Lower lobe of right lung (tissue), 2 donors: Measurements from ENCODE around the gene TTC28. TPM values are rescaled to one million over a fixed set of nuclear protein-coding genes. Genes with fewer than 3 reads are reported as not detected.

Experiments used
- ATAC-seq, 2 donors: fragments of 200-7000 bp; cut with Tn5 transposase; one replicate each; pipeline ENCODE4 v1.9.1; 2020 to 2022; ENCODE audit warnings: mild to moderate bottlenecking in 2 of 2, moderate library complexity in 2 of 2
- DNase-seq: peaks from one replicate; pipeline ENCODE4 v3.0.0-alpha.2; 2020
- H3K27ac ChIP-seq: fragments of 200-600 bp; one replicate; pipeline ENCODE4 v1.8.0; 2022
- H3K27me3 ChIP-seq: fragments of 200-600 bp; one replicate; pipeline ENCODE4 v1.8.0; 2022; ENCODE audit warnings: low read depth
- H3K36me3 ChIP-seq: fragments of 200-600 bp; one replicate; pipeline ENCODE4 v1.8.0; 2022; ENCODE audit warnings: mild to moderate bottlenecking
- H3K4me1 ChIP-seq: fragments of 200-600 bp; one replicate; pipeline ENCODE4 v1.8.0; 2022
- H3K4me3 ChIP-seq: fragments of 200-600 bp; one replicate; pipeline ENCODE4 v1.8.0; 2022; ENCODE audit warnings: mild to moderate bottlenecking
- H3K9me3 ChIP-seq: fragments of 200-600 bp; one replicate; pipeline ENCODE4 v1.8.0; 2022
- CTCF ChIP-seq: fragments of 200-600 bp; IDR thresholded peaks from one replicate; pipeline ENCODE4 v1.8.0; 2022; ENCODE audit warnings: antibody characterized with exemption, mild to moderate bottlenecking
- intact Hi-C: fragments of 100-400 bp; cut with DNase I; formaldehyde crosslinking; loops from one replicate; pipeline ENCODE4 v1.11.0; 2022
- total RNA-seq: library from RNA; stranded (reverse); fragmentation: NEBNext Ultra II Directional; extraction: Animal tissue kit (Norgen Biotek cat#: 25700); gene quantifications from one replicate; pipeline ENCODE4 v1.2.1, GENCODE V29; 2021
- donor health status: DM: no; HTN: yes; CAD: no; lungs with severe emphysema.

The TTC28 gene
- total RNA-seq, 1 donor from 2014 or later, result 39.6 TPM

GRCh38 chr22:28244757-28245156 lies 434.9 kb downstream of the TTC28 start:
- Histone ChIP-seq H3K4me1 (peaks cover 7% of the 10 kb centered on the region), H3K9me3 (no peaks in the 10 kb centered on the region), H3K27ac (no peak overlapping the region), H3K36me3 (no peaks in the 10 kb centered on the region), H3K27me3 (no peaks in the 10 kb centered on the region), H3K4me3 (no peak overlapping the region)
- ATAC-seq (peak in 1 of 2 donors; percentile 32), DNase-seq (no peak)
- intact Hi-C loops, result no loop called here
- no peak for TF ChIP-seq CTCF

- H3K9me3 ChIP-seq, result no peaks in the 10 kb centered on the region
- H3K4me3 ChIP-seq, result no peak overlapping the region
- peaks cover 7% of the 10 kb centered on the region for H3K4me1 ChIP-seq
- H3K27ac ChIP-seq, result no peak overlapping the region
- DNase-seq (no peak), ATAC-seq (no peak)
- no peak for TF ChIP-seq CTCF
- H3K36me3 ChIP-seq, result no peaks in the 10 kb centered on the region
- intact Hi-C loops, result no loop called here
- H3K27me3 ChIP-seq, result no peaks in the 10 kb centered on the region
Observed at GRCh38 chr22:28243539-28243938, 436.1 kb downstream of the TTC28 start.

DNA sequence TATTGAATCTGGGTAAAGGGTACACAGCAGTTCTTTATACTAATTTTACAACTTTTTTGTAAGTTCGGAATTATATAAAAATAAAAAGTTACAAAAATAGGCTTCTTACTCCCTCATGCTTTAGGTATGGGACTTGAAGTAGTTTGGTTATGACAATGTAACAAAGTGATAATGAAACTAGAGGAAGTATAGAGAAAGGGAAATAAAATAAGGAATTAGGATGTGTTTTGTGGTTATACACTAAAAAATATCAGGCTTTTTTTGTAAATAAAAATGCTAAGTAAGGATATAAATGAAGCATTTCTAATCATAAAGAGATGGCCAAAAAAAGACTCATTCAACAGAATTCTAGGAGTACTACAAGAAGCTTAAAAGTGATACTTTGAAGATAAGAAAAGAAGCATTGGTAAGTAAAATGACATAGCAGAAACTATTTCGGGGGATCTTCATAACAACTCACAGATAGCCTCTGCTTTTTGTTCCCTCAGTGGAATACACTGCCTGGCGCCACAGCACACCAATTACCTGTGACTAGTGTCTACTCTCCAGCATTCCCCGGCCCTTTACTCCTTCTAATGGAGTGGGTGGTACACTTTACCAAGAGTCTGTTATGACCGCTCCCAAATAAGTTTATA lies 437.9 kb downstream of the TTC28 start:
- DNase-seq (no peak), ATAC-seq (no peak)
- Histone ChIP-seq H3K27ac (no peak overlapping the region), H3K4me1 (peaks cover 7% of the 10 kb centered on the region), H3K4me3 (no peak overlapping the region), H3K36me3 (no peaks in the 10 kb centered on the region), H3K27me3 (no peaks in the 10 kb centered on the region), H3K9me3 (no peaks in the 10 kb centered on the region)
- intact Hi-C loops, result no loop called here
- TF ChIP-seq CTCF, result no peak

GRCh38 chr22:28239941-28240340 lies 439.7 kb downstream of the TTC28 start:
- Histone ChIP-seq H3K9me3 (no peaks in the 10 kb centered on the region), H3K27ac (no peak overlapping the region), H3K4me3 (no peak overlapping the region), H3K36me3 (no peaks in the 10 kb centered on the region), H3K4me1 (peaks cover 4% of the 10 kb centered on the region), H3K27me3 (no peaks in the 10 kb centered on the region)
- intact Hi-C loops, result no loop called here
- no peak for DNase-seq
- no peak for ATAC-seq
- TF ChIP-seq CTCF, result no peak

- no peaks in the 10 kb centered on the region for H3K4me1 ChIP-seq
- intact Hi-C loops, result no loop called here
- DNase-seq (no peak), ATAC-seq (no peak)
- no peak for TF ChIP-seq CTCF
- H3K27me3 ChIP-seq, result no peaks in the 10 kb centered on the region
- H3K9me3 ChIP-seq, result no peaks in the 10 kb centered on the region
- H3K36me3 ChIP-seq, result no peaks in the 10 kb centered on the region
- H3K4me3 ChIP-seq, result no peak overlapping the region
- H3K27ac ChIP-seq, result no peak overlapping the region
Observed at GRCh38 chr22:28237783-28238182, 441.9 kb downstream of the TTC28 start.
